Islet of Langerhans (tissue), 1 donor: Measurements from ENCODE around the gene ACSL6.

Experiments
- FAIRE-seq: peaks from one replicate; lab custom pipeline; 2011; peaks lifted over from hg19 to GRCh38; lab: Jason Lieb, UNC

The ACSL6 gene

GRCh38 chr5:132016721-132017250 is 5.3 kb upstream of the ACSL6 start:
- no peak for FAIRE-seq

GRCh38 chr5:132013711-132014110 is 2.3 kb upstream of the ACSL6 start:
- FAIRE-seq, result no peak

- FAIRE-seq, result no peak
These were observed 1.7 kb upstream of the ACSL6 start for GRCh38 chr5:132013006-132013689.

DNA sequence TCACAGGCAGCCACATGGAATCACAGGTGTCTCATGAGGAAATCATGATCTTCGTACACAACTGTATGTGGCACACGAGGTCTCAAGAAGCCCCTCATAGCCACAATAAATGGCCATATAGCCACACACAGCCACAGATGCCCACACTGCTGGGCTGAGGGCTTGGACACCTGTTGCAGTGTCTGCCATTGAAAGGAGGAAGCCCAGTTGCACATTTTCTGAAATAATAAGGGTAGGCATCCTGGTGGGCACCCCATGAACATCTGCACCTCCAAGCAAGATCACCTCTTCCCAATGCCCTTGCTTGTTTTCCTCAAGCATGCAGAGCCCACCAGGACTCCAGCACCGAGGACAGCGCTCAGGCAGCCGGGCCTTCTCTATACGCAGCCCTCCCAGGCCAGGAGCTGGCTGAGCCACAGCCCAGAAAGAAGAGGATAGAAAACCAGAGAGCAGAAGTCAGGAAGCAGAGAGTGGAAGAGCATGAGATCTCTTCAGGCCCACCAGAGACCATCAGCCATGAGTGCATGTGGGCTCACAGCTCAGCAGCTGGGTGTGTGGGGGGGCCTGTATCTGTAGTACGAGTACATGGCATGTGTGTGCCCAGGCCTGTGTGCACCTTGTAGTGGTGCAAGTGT is 1.0 kb upstream of the ACSL6 start:
- FAIRE-seq, result no peak

- no peak for FAIRE-seq
These were observed 353 bp downstream of the ACSL6 start for GRCh38 chr5:132010989-132011621.

DNA sequence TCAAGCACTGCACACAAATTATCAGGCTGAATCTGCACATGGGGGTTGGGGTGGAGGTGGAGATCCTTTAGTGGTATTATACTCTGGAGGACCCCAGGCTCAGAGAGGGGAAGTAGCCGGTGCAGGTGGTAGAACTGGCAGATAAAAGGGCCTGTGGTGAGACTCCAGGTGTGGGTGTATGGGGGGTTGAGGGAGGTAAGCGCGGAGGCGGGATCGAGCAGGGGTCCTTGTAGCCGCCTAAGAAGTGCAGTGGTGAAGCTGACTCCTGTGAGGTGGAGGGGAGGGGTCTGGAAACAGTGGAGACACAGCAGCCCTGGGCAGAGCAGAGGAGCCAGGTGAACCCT is 841 bp downstream of the ACSL6 start:
- FAIRE-seq, result no peak

DNA sequence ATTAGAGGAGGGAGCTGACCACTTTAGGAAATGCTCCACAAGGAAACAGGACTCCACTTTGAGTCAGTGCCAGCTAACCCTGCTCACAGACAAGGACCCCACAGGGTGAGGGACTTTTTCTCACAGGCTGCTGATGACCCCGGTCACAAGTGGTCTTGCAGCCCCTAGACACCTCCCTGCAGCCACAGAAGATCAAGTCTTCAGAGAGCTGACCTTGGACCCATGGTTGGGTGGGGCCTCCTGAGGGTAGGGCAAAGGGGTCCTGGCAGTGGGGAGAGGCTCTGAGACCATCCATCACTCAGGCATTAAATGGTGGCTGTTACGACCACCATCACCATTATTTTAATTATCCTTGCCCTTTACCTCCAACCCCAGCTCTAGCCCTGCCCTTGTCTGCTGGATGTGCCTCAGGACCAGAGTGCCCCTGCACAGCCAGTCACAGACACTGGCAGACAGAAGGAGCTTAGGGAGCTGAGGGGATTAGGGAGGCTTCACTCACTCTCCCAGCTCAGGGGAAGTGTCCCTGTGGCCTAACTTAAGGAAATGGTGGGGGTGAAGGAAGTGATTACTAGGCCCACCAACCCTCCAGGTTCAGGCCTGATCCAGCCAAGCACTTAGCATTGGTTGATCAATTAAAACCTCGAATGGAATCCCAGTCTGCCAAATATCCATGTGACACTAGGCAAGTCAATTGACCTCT is 1.6 kb downstream of the ACSL6 start:
- FAIRE-seq, result no peak

DNA sequence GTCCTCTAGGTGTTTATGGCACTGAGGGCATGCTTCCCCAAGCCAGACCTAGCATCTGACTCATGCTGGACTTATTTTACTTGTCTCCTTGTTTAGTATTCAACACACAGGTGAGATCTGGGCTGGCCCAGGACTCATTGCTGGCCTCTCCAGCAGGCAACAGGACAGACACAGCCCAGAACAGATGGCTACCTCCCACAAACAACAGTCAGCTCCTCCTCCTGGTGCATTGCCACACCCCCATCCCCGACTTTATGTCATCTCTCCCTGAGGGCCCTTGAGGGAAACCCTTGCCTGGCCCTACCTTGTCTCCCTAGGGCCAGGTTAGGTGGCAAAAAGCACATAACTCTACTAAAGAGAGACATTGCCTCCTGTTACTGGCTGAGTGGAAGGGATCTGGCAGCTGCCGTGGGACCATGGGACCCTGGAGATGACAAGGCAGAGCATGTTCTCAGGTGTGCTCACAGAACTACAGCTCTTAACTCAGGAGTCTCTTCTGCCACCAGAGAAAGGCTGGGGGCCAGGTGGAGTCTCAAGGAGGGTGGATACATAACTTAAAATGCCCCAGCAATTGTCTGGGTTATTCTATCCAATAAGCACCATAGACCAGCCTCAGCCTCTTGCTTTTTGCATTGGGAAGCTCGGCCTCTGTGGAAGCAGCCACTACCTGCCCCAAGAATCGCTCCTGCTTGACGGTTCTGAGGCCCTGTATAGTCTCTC is 2.3 kb downstream of the ACSL6 start:
- no peak for FAIRE-seq

DNA sequence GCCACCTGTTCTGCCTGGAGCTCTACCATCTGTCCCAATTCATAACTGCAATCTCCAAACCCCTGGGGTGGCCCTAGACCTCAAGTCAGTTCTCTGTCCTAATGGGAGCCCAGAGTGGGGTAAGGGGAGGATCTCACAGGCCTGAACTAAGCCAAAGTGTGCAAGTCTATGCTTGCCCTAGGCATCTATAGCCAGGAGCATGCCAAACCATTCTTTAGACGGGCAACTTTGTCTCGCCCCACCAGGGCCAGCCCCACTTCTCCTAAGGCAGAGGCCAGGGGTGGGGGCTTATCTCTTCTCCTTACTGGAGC is 3.3 kb downstream of the ACSL6 start:
- FAIRE-seq, result no peak

DNA sequence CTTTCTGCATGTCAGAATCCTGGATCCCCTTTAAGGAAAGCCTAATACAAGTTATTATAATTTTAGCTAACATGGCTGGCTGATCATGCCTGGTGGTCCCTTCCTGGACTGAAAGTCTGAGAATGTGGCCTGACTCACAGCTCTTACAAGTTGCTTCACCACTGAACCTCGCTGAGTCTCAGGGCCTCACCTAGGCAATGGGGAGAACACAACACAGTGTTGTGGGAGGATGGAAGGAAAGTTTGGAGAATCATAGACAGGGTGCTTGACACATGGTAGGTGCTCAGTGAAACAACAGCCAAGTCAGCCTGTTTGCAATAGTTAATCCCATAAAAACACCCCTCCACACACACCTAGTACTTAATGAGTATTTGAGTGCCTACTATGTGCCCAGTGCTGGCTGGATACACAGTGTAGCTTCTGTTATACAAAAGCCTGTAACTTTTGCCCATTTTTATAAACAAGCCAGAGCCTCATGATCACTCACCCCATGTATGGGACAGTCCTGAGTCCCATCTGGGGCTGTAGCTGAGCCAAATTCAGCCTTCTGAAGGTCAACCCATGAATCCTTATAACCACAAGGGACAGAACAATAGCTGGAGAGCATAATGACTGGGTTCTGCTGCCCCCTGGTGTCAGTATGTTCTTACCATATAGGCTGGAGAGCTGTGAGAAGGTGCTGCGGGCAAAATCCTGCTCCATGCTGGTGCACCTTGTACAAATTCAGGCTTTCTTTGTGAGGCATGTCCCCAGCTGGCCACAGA is 3.9 kb downstream of the ACSL6 start:
- peak; percentile 87 for FAIRE-seq

- no peak for FAIRE-seq
These were observed 4.9 kb downstream of the ACSL6 start for GRCh38 chr5:132006331-132007120.

DNA sequence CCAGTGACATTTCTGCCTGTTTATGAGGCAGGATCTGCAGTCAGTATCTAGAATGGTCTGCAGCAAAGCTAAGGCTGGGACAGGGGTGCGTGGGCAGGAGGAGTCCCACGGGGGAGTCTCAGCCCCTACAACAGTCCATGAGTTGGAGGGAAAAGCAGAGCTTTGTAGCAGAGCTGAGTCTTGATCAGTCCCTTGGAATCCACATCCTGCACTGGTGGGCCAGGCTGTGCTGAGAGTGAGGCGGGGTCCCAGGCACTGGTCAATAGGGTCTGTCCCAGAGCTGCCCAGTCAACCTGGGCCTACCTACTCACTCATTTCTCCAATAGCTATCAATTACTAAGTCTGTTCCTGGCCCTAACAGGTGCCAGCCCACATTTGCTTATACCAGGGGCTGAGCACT is 5.9 kb downstream of the ACSL6 start:
- no peak for FAIRE-seq

GRCh38 chr5:132003982-132004381 is 7.5 kb downstream of the ACSL6 start:
- no peak for FAIRE-seq

GRCh38 chr5:132003170-132003744 is 8.2 kb downstream of the ACSL6 start:
- FAIRE-seq, result no peak

DNA sequence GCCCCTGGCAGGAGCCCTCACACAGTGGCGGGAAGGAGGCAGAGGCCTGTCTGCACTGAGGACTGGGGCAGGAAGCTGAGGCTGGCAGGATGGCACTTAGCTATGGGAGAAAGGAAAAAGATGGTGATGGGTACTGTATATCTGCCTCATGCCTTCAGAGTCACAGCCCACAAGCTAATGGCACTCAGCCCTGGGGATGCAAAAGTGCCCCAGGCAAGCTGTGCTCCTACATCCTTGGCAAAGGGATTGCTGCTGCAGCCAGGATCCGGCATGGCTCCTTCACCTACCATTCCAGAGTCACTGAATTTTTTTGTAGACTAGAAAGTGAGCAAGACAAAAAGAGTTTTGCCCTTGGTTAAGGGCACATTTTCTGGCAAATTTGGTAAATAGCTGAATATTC is 8.7 kb downstream of the ACSL6 start:
- no peak for FAIRE-seq

DNA sequence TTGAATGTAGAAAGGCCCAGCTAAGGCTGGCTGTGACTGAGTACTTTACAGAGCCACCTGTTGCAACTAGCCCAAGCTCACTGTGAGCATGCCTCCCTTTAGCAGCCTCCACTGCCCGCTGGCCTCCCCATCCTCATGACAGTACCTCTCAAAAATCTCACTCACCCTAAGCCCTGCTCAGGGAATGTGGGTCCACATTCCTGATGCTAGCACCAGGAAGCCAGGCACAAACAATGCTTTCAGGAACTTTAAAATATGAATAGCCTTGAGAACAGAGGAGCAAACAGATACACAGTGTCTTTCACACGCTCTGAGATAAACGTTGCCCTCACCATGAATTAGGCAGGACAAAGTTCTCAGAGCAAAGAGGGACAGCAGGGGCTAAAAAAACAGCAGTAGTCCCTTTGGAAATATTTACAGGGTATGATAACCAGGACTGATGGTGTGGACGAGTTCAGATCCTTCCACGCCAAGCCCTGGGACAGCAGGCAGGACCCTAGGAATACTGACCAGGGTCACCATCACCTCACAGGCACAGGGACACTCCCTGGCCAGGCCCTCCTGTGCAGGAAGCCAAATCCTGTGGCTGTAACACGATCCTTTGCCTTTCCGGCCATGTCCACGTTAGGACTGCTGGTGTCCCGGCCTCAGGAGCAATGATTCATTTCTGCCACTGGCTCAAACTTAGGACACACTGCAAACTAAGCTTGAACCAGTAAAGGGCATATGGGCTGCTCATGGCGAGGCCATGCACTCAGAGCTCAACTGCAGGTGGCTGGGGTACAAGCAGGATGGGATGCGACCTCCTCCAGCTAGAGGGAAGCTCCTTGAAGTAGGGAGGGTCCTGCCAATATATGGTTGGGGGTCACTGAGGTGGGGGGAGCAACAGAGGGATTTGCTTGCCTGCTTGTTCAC is 9.6 kb downstream of the ACSL6 start:
- FAIRE-seq, result no peak

DNA sequence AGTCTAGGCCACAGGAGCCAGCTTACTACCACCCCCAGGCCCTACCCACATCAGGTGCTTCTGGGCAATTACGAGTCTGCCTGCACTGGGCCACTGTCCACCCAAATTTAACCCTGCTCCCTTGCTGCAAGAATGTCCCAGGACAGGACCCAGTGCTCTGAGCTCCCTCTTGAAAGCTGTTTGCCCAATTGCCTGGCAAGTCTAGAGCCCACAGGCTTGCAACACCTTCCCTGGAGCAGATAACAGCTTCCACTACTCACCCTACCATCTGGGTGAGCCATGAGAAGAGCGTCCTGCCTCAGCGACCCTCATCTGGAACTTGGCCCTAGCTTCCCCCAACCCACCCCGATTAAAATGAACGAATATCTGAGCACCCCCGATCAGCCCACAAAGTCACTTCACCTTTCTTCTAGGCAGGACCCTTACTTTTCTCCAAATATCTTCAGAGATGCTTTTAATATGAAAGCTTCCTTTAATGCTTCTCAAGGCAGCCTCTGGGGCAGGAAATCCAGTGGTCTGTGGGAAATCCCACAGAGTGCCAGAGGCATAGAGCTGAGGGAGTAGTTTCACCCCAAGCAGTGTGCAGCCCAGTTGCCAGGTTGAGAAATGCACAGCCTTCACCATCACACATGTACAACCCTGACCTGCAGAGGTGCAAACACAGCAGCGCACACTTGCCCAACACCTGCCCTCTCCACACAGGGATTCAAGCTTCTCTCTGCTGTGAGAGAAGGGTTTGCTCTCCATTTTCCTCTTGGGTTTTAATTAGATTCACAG is 10.6 kb downstream of the ACSL6 start:
- no peak for FAIRE-seq

GRCh38 chr5:132000241-132000490 is 11.3 kb downstream of the ACSL6 start:
- no peak for FAIRE-seq
